GF-D8 (cell line): ENCODE results near the gene HTR3C.
"Not testable (repeated sequence)": the region's sequence is repeated elsewhere in the genome, so short reads cannot be mapped to it uniquely, and the experiment has no call there.

Source experiments
- DNase-seq: peaks from one replicate; lab custom pipeline; 2025; lab: John Stamatoyannopoulos, UW

HTR3C gene

DNA sequence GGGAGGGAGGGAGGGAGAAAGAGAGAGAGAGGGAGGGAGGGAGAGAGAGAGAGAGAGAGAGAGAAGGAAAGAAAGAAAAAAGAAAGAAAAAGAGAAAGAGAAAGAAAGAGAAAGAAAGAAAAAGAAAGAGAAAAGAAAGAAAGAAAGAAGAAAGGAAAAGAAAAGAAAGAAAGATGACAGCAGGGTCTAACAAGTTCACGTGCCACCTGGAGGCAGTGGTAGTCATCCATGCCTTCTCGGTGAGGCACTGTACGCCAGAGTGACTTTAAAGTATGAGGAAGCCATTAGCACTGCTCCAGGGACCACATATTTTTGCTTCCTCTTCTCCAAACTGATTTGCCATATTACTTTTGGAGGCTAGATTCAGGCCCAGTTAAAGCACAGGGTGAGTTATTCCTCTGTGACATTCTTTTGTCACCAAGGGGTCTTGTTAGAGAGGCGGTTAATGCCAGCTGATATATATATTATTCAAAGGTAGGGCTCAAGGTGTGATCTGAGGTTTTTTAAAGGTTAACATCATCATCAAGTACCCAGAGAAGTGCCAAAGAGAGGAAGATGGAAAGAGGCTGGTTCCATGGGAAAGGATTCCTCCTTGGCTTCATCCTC is 21.6 kb upstream of the HTR3C start, which contains the start of gene HTR3D:
TSS of gene HTR3D (plus strand) at position 556 of the 606 bp plus-strand sequence. CDS start at position 556, 0 bp downstream.
- DNase-seq = no peak

DNA sequence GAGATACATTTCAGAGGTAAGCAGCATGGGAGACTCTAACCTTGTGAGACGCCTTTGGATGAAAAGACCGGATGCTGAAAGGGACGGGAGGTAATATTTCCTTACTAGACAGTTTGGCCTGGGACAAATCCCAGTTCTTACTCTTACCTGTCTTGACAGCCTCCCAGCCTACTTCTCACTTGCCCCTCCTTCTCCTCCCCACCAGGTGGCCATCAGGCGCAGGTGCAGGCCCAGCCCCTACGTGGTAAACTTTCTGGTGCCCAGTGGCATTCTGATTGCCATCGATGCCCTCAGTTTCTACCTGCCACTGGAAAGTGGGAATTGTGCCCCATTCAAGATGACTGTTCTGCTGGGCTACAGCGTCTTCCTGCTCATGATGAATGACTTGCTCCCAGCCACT is 15.0 kb upstream of the HTR3C start:
- no peak for DNase-seq

DNA sequence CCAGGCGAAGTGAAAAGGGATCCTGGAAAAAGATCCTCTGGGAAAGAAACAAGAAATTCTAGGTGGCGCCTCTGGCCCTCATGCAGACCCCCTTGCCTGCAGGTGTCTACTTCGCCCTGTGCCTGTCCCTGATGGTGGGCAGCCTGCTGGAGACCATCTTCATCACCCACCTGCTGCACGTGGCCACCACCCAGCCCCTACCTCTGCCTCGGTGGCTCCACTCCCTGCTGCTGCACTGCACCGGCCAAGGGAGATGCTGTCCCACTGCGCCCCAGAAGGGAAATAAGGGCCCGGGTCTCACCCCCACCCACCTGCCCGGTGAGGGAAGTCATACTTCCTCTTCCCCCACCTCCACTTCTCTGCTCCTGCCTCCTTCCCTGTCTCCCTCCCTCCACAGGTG is 14.5 kb upstream of the HTR3C start:
- DNase-seq = not testable (repeated sequence)

DNA sequence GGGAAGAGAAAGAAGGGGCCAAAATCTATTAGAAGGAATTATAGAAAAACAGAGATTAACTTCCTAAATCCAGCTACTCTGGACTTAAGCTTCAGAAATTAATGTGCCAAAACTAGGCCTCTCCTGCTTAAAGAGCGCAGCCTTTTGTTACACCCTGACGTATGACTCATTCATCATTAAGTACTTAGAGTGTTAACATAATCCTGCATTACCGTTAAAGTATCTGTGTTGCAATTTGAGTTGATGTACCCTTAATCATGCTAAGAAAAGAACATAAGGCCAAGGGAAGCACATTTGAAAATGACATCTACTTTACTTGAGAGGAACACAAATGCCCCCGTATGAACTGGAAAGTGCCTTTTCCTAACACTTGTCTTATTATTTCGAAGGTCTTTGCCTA is 13.4 kb upstream of the HTR3C start:
- DNase-seq = no peak

DNA sequence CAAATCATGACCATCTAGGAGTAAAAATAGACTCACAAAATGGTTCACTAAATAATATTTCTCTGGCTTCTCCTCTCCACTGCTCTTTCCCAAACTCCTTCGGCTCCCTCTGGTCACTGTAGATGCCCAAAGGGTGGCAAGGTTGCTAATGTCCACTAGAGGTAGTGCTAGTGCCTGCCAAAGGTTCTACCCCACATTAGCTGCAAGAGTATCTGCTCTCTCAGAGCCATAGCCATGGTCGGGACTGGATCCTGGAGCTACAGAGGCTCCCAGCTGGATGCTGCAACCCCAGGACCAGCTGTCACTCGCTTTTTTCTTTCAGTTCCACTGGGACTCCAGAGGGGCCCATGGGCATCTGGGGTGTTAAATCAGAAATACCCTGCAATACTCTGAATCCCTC is 12.8 kb upstream of the HTR3C start:
- no peak for DNase-seq

DNA sequence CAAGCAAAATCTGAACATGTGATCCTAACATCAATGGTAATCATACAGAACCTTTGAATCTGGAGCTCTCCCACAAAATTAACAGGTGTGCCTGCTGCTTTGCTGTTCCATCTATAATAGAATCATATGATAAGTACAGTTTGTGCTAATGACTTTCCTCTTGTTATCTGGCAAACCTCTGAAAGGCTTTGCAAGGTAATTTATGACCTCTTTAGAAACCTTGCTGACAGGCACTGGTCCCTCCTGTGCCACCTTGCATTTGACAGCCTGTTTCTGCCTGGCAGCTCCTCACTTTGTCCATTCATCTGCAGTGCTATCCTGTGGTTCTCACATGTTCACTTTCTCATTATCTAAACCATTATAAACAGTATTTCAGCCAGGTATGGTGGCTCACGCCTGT is 10.2 kb upstream of the HTR3C start:
- no peak for DNase-seq

DNA sequence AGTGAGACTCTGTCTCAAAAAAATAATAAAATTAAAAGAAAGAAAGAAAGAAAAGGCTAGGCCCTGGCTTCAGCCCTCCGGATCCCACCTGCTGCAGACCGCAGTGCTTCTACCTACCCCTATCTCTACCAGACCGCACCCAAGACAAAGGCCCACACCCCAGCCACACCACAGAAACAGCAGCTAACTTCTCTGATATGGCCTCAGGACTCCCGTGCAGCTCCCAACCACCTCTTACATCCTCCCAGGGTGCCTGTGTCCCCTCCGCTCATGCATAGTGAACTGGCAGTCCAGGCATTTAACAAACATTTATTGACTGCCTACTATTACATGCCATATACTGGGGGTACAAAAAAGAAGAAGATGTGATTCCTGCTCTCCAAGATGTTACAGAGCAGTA is 6.9 kb upstream of the HTR3C start:
- DNase-seq = no peak

DNA sequence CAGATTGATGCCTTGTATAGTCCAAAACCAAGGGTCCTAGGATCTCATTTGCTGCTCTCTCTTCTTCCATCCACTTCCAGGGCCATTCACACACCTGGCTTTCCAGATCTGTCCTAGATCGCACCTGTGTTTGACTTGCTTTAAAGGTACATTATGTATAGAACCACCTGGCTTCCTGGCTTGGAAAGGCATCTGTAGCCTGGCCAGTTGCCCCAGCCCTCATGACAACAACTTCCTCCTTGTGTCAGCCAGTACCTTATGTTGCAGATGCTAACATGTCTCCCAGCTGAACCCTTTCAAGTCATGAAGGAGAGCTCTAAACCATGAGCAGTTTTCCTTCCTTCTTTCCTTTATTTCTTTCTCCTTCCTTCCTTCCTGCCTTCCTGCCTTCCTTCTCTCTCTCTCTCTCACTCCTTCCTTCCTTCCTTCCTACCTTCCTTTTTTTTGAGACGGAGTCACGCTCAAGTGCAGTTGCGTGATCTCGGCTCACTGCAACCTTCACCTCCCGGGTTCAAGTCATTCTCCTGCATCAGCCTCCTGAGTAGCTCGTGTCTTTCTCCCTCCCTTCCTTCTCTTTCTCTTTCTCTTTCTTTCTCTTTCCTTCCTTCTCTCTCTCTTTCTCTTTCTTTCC is 2.5 kb upstream of the HTR3C start:
- DNase-seq = no peak

DNA sequence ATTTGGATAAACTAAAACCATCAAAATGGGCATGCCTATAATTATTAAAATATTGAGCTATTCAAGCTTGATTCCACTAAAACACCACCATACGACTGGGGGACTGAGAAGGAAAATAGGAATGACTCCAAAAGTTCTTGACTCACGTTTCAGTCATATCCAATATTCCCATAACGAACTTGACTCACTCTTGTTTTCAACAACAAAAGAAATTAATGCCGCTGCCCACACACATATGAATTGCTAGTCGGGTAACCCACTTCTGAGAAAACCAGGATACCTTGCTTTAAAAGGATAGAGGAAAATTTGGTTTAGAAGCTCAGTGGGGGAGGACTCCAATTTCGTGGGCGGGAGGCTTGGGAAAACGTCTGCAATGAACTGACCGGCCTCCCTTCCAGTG is 5.2 kb downstream of the HTR3C start:
- no peak for DNase-seq

DNA sequence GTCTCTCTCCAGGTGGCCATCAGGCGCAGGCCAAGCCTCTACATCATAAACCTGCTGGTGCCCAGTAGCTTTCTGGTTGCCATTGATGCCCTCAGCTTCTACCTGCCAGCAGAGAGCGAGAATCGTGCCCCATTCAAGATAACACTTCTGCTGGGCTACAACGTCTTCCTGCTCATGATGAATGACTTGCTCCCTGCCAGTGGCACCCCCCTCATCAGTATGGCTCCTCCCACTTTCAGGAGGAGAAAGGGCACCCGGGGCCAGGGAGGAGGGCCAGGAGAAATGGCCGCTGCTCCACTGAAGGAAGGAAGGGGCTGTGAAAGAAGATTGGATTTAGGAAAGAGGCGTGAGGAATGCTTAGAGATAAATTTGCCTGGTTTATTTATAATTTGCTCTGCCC is 6.6 kb downstream of the HTR3C start:
- DNase-seq = no peak

DNA sequence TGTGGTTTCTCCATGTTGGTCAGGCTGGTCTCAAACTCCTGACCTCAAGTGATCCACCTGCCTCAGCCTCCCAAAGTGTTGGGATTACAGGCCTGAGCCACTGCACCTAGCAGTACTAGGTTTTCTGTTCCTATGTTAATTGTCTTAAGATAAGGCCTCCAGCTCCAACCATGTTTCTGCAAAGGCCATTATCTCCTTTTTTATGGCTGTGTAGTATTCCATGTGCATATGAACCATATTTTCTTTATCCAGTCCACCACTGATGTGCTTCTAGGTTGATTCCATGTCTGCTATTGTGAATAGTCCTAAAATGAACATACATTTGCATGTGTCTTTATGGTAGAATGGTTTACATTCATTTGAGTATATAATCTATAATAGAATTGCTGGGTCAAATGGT is 9.8 kb downstream of the HTR3C start:
- DNase-seq = no peak

DNA sequence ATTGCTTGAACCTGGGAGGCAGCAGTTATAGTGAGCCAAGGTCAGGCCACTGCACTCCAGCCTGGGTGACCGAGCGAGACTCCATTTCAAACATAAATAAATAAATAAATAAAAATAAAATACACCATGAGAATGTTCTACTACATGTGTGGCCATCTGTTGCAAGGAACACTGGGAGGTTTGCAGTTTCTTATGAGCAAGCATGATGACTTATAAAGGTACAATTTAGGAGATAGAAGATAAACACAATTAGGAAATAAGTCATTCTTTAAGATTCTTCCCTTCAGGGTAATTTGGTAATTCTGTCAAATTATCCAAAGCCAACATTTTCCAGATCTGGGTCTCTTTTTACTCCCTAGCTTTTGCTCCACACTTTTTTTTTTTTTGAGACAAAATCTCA is 13.4 kb downstream of the HTR3C start:
- no peak for DNase-seq

DNA sequence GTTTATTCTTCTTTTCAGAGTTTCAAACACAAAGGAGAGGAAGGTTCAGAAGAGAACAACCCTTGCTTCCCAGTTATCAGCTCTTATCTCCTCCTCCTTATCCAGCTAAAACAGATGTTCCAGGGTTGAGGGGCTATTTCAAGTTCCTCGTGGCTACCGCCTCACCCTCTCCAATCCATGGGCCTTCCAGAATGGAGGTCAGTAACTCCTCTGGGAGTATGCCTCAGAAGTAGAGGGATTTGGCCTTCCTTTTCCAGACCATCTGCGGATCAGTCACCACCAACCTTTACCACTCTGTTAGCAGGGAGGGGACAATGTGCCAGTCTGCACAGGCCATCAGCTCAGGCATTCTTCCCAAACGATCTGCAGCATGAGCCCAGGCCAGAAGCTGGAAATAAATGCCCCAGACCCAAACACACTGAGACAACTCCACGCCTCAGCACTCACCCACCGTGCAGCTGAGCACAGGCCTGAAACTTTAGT is 14.8 kb downstream of the HTR3C start:
- no peak for DNase-seq

DNA sequence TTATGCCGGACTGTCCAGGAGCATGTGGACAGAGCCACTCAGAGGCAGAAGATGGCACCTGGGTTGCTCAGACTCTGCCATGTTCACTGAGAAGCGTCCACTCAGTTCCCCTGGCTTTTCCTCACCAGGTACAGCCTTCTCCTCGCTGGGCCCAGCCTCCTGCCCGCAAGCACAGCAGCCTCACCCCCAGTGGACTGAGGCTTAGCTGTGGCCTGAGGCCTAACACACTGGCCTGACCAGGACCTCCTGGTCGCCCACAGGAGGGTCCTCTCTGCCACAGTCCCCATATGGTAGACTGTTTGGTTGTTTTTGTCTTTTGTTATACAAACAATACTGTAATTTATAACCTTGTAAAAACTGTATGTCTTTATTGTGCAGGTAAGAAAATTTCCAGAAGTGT is 15.5 kb downstream of the HTR3C start:
- DNase-seq = no peak

DNA sequence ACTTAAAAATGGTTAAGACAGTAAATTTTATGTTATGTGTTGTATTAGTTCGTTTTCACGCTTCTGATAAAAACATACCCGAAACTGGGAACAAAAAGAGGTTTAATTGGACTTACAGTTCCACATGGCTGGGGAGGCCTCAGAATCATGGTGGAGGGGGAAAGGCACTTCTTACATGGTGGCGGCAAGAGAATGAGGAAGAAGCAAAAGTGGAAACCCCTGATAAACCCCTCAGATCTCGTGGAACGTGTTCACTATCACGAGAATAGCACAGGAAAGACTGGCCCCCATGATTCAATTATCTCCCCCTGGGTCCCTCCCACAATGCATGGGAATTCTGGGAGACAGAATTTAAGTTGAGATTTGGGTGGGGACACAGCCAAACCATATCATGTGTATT is 18.3 kb downstream of the HTR3C start:
- DNase-seq = not testable (repeated sequence)

DNA sequence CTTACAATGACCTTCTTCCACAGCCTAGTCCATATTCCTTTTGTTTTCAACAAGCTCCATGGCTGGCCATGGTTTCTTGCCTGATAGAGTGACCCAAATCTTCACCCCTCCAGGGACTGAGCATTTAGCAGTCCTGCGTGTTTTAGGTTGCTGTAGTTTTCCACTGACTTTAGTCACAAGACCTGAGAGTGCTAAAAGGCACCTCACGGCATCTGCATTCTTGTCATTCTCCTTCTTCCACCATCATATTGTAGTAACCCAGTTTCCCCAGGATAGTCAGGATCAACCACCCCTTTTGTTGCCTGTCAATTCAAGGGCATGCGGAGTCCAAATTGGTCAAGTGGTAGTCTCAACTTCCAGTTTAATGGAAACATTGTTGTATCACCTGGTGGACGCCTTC is 20.8 kb downstream of the HTR3C start:
- no peak for DNase-seq

DNA sequence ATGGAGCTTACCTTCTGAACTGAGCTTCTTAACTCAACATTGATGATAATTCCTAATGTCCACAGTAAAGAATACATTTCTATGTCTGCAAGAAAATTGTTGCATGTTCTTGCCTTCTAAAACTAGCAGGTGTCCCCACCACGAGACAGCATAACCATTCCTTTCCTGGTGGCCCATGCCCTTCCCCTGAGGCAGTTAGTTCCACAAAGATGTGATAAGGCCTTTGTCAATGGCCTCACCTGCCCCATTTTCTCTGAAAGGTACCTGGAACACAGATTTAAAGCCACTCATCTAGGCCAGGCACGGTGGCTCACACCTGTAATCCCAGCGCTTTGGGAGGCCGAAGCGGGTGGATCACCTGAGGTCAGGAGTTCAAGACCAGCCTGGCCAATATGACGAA is 23.1 kb downstream of the HTR3C start:
- DNase-seq = no peak

DNA sequence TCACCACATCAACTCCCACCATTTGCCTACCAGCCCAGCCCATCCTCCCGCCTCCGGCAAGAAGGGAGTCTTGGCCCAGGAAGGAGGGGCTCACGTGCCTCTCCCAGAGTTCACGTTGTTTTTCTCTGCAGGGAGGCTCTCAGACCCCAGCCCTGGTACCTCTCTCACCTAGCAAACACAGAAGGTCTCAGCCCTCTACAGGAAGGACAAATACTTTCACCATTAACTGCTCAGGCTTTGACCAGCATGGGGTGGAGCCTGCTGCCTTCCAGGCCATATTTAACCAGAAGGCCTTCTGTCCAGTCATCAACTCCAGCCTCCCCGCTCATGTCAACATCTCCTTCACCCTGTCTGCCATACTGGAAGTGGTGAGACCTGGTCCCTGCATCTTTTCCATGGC is 25.0 kb downstream of the HTR3C start:
- no peak for DNase-seq

DNA sequence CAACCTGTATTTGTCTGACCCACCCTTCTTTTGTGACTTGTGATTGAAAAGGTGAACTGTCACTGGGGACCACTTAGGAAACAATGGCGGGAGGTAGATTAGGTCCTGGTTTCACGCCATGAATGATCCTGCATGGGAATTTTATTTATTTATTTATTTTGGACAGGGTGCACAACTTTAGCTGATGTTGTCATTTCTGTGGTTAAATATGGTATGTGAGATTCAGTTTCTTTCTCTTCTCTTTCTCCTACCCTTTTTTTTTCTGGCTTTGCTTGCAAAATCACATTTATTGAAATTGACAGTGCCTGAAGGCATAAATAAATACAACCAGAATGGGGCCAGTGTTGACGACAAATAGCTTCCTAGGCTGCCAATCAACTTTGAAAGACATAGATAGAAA is 26.0 kb downstream of the HTR3C start:
- no peak for DNase-seq

DNA sequence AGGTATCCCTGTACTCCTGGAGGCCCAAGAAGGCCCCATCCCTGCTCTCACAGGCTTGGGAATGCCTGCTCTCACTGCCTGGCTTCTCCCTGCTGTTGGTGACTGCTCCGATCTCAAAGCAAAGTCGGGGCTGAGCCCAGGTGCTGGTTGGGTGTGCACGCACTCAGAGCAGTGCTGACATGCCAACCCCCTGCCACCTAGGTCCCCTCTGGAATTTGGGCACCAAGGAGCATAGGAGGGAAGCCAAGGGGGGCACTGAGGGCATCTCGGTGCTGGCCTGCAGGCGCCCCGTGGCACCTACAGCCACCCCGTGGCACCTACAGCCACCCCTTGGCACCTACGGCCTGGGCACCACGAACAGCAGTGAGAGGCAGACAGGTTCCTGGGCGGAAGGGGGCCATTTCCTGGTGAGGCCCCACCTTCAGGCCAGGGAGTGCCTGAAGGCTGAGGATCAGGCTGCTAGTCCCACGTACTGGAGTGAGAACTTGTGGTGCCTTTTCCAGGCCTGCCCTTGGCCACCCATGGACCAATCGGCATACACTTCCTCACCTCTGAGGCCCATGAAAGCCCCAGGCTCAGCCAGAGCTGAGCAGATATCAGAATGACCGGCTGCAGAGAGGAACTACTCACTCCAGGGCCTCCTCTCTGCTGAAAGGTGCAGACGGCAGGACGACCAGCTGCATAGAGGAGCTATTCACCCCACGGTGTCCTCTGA is 28.4 kb downstream of the HTR3C start:
- DNase-seq = no peak

DNA sequence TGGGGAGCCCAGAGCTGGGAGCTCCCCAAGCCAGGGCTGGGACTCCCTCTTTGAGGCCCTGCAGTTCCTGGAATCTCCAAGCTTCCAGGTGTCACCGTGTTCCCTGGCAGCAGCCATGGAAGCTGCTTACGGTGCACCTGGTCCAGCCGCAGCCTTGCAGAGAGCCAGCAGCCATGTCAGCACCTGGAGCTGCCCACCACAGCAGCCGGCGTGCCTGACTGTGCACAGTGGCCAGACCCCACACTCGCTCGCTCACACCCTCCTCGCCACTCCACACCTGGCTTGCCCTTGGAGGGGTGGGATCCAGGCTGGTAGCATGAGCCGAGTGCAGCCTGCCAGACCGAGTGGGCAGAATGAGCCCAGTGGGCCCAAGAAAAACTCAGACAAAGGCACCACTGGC is 29.2 kb downstream of the HTR3C start:
- DNase-seq = no peak

DNA sequence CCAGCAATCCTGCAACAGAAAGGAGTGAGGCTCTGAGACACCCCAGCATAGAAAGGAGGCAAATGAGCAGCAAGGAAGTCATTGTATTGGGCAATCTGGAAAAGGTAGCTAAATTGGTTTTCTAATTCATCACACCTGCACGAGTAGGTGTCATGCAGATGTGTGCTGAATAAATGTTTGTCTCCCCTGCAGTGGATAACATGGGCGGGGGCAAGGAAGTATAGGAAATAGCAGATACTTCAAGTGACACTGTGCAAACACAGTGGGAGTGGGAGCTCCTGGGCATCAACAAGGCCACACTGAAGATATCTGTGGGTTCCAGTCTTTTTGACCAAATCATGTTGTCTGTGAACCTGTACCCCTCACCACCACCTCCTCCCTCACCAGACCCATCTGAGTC is 29.6 kb downstream of the HTR3C start:
- no peak for DNase-seq

DNA sequence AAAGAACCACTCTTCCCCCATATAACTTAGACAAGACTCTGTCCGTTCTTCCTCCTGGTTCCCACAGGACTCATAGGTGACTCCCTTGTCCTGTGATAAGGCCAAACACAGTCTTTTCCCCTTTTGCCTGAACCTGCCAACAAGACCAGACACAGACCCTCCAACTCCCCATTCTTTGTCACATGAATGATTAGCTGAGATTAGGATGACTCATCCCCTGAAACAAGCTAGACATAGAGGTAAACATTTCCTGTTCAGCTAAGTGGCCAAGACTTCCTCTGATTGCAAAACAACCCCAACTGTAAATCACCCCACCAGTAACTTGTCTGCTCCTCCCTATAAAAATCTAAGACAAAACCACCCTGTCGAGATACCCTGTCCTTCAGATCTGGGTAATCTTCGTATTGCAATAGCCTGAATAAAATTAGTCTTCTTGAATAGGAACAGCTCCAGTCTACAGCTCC is 32.6 kb downstream of the HTR3C start:
- peak; percentile 42 for DNase-seq
